SK-N-SH (cell line): ENCODE data around the gene PARD3B. TPM values are rescaled to one million over a fixed set of nuclear protein-coding genes. Genes with fewer than 3 reads are reported as not detected.

Experiments
- CTCF ChIA-PET: fragments of 300-600, 350-600 bp; formaldehyde crosslinking; extraction: SDS; loops from one replicate; lab custom pipeline; 2021; lab: Yijun Ruan, JAX
- POLR2A ChIA-PET: fragments of 350-600 bp; sonication (Branson Sonifier 250); formaldehyde crosslinking; extraction: SDS; loops from one replicate; lab custom pipeline; 2020; ENCODE audit warnings: antibody characterized with exemption, inconsistent platforms; lab: Yijun Ruan, JAX
- DNase-seq: peaks from one replicate; pipeline ENCODE4 v3.0.0; 2012
- H2AFZ ChIP-seq: fragments of 200-600 bp; sonication (generic); 2 replicates; pipeline ENCODE4 v1.8.1; 2016; ENCODE audit warnings: antibody characterized with exemption, mild to moderate bottlenecking, low read depth
- H3F3A ChIP-seq: fragments of 200-600 bp; sonication (generic); replicated peaks from 2 replicates; pipeline ENCODE3; 2016; ENCODE audit warnings: antibody characterized with exemption, mild to moderate bottlenecking; ENCODE audit not compliant: insufficient read depth
- H3K27ac ChIP-seq, 2 experiments: fragments of 200-500 bp in 1 of 2; fragments of 200-600 bp in 1 of 2; sonication (Bioruptor generic) in 1 of 2; sonication (generic), shearing (Covaris generic) in 1 of 2; 2 replicates each; pipeline versions ENCODE4 v1.5.1 to v1.6.1; 2014 to 2016; ENCODE audit warnings: low read depth in 2 of 2, inconsistent platforms in 1 of 2, low read length in 1 of 2, mild to moderate bottlenecking in 1 of 2, mixed read lengths in 1 of 2
- H3K27me3 ChIP-seq: fragments of 200-600 bp; sonication (generic), shearing (Covaris generic); 2 replicates; pipeline ENCODE4 v1.6.1; 2016; ENCODE audit warnings: mixed run types; ENCODE audit not compliant: insufficient read depth
- H3K36me3 ChIP-seq, 2 experiments: fragments of 200-500 bp in 1 of 2; fragments of 200-600 bp in 1 of 2; sonication (Bioruptor generic) in 1 of 2; sonication (generic) in 1 of 2; replicated peaks in 1 of 2; 2 replicates each; pipeline versions ENCODE3 to v1.5.1; 2014 to 2016; ENCODE audit warnings: low read length in 1 of 2, mild to moderate bottlenecking in 1 of 2; ENCODE audit not compliant: insufficient read depth in 2 of 2, control insufficient read depth in 1 of 2
- H3K4me1 ChIP-seq, 2 experiments: fragments of 200-500 bp in 1 of 2; fragments of 200-600 bp in 1 of 2; sonication (Bioruptor generic) in 1 of 2; sonication (generic), shearing (Covaris generic) in 1 of 2; 2 replicates each; pipeline versions ENCODE4 v1.5.1 to v1.6.1; 2014 to 2016; ENCODE audit warnings: low read depth in 1 of 2, low read length in 1 of 2, mixed run types in 1 of 2; ENCODE audit not compliant: insufficient read depth in 2 of 2, control insufficient read depth in 1 of 2
- H3K4me2 ChIP-seq: fragments of 200-600 bp; sonication (generic), shearing (Covaris generic); 2 replicates; pipeline ENCODE4 v1.6.1; 2017; ENCODE audit warnings: mixed run types
- H3K4me3 ChIP-seq, 2 experiments: fragments of 200-500 bp in 1 of 2; fragments of 200-600 bp in 1 of 2; sonication (Bioruptor generic) in 1 of 2; sonication (generic), shearing (Covaris generic) in 1 of 2; 2 replicates each; pipeline versions ENCODE4 v1.5.1 to v1.8.1; 2014 to 2016; ENCODE audit warnings: low read depth in 2 of 2, inconsistent platforms in 1 of 2, low read length in 1 of 2, mild to moderate bottlenecking in 1 of 2, mixed read lengths in 1 of 2, moderate library complexity in 1 of 2
- H3K79me2 ChIP-seq: fragments of 200-600 bp; sonication (generic); 2 replicates; pipeline ENCODE4 v1.8.1; 2017; ENCODE audit warnings: mild to moderate bottlenecking; ENCODE audit not compliant: insufficient read depth
- H3K9ac ChIP-seq: fragments of 200-600 bp; sonication (generic); 2 replicates; pipeline ENCODE4 v1.6.1; 2017; ENCODE audit warnings: mixed run types
- H3K9me2 ChIP-seq: fragments of 200-600 bp; sonication (generic); 2 replicates; pipeline ENCODE4 v1.6.1; 2017; ENCODE audit warnings: mixed run types
- H3K9me3 ChIP-seq: fragments of 200-600 bp; sonication (generic); 2 replicates; pipeline ENCODE4 v1.6.1; 2017; ENCODE audit warnings: mixed run types, mild to moderate bottlenecking, moderate library complexity
- H4K20me1 ChIP-seq: fragments of 200-600 bp; sonication (generic); 2 replicates; pipeline ENCODE4 v1.6.1; 2017; ENCODE audit warnings: mild to moderate bottlenecking, mixed run types; ENCODE audit not compliant: insufficient read depth
- CHD2 ChIP-seq: fragments of 150-350 bp; IDR thresholded peaks from 2 replicates; pipeline ENCODE4 v1.6.1; 2018; ENCODE audit warnings: low read length; ENCODE audit not compliant: partially characterized antibody
- EZH2phosphoT487 ChIP-seq: fragments of 200-600 bp; sonication (generic); IDR thresholded peaks from 2 replicates; pipeline ENCODE4 v1.6.1; 2017; ENCODE audit warnings: low read depth, mixed run types, mild to moderate bottlenecking, antibody characterized with exemption, moderate library complexity, borderline replicate concordance
- FOSL2 ChIP-seq: IDR thresholded peaks from 2 replicates; pipeline ENCODE4 v1.4.0; 2012; ENCODE audit warnings: low read depth, mild to moderate bottlenecking, moderate library complexity, borderline replicate concordance
- FOXJ3 ChIP-seq: sonication (generic); formaldehyde crosslinking; IDR thresholded peaks from 2 replicates; pipeline ENCODE4 v1.5.1; 2020; ENCODE audit warnings: mild to moderate bottlenecking, missing genetic modification reagents
- FOXM1 ChIP-seq: IDR thresholded peaks from 2 replicates; pipeline ENCODE4 v1.4.0; 2012; ENCODE audit warnings: low read depth, mild to moderate bottlenecking
- GATA2 ChIP-seq: sonication (generic); formaldehyde crosslinking; IDR thresholded peaks from 2 replicates; pipeline ENCODE4 v1.5.0; 2020; ENCODE audit warnings: mild to moderate bottlenecking, missing genetic modification reagents
- JUND ChIP-seq: IDR thresholded peaks from 2 replicates; pipeline ENCODE4 v1.4.0; 2012
- MXI1 ChIP-seq: IDR thresholded peaks from 2 replicates; pipeline ENCODE4 v1.6.1; 2012; ENCODE audit warnings: mild to moderate bottlenecking, low read depth, low read length, improper control_type of control experiment
- POLR2AphosphoS5 ChIP-seq: IDR thresholded peaks from 2 replicates; pipeline ENCODE4 v1.6.1; 2012; ENCODE audit warnings: low read depth, low read length
- RCOR1 ChIP-seq: fragments of 150-350 bp; IDR thresholded peaks from 2 replicates; pipeline ENCODE4 v1.6.1; 2017; ENCODE audit warnings: antibody characterized with exemption, low read length
- RXRA ChIP-seq: IDR thresholded peaks from 2 replicates; pipeline ENCODE4 v1.4.0; 2012; ENCODE audit warnings: low read depth, mild to moderate bottlenecking, borderline replicate concordance
- TAF1 ChIP-seq: IDR thresholded peaks from 2 replicates; pipeline ENCODE4 v1.6.1; 2012; ENCODE audit warnings: low read depth, mild to moderate bottlenecking, low read length, moderate library complexity, borderline replicate concordance
- TEAD4 ChIP-seq: IDR thresholded peaks from 2 replicates; pipeline ENCODE4 v1.4.0; 2012; ENCODE audit warnings: mild to moderate bottlenecking, borderline replicate concordance; ENCODE audit not compliant: insufficient read depth
- YY1 ChIP-seq: IDR thresholded peaks from 2 replicates; pipeline ENCODE4 v1.4.0; 2012; ENCODE audit warnings: low read depth, mild to moderate bottlenecking
- WGBS: methylation state at CpG from one replicate; pipeline ENCODE4 v1.1.6; 2017; ENCODE audit warnings: low lambda C conversion rate; 5-methylcytosine and 5-hydroxymethylcytosine counted together
- polyA plus RNA-seq, 3 experiments: library from polyadenylated mRNA; depleted of rRNA; stranded (reverse); fragments of >200 nt; gene quantifications; 2 replicates each; pipeline ENCODE4 v1.2.3, GENCODE V29; 2012
- TF ChIP-seq, protein P1 (sequence below): fragments of 150-350 bp; IDR thresholded peaks from 2 replicates; pipeline ENCODE4 v1.6.1; 2017; ENCODE audit warnings: antibody characterized with exemption, low read length, low read depth, borderline replicate concordance
- TF ChIP-seq, protein P2 (sequence below): IDR thresholded peaks from 2 replicates; pipeline ENCODE4 v1.4.0; 2012; ENCODE audit warnings: low read depth
- TF ChIP-seq, protein P3 (sequence below): IDR thresholded peaks from 2 replicates; pipeline ENCODE4 v1.6.1; 2012; ENCODE audit warnings: mild to moderate bottlenecking, low read depth, low read length, moderate library complexity
- TF ChIP-seq, protein P4 (sequence below): IDR thresholded peaks from 2 replicates; pipeline ENCODE4; 2012
- TF ChIP-seq, protein P5 (sequence below): IDR thresholded peaks from 2 replicates; pipeline ENCODE4 v1.4.0; 2012; ENCODE audit warnings: low read depth, borderline replicate concordance

The PARD3B gene
- polyA plus RNA-seq, 1 of the 3 experiments (the other 2 are of a cell fraction) = 0.87 TPM

DNA sequence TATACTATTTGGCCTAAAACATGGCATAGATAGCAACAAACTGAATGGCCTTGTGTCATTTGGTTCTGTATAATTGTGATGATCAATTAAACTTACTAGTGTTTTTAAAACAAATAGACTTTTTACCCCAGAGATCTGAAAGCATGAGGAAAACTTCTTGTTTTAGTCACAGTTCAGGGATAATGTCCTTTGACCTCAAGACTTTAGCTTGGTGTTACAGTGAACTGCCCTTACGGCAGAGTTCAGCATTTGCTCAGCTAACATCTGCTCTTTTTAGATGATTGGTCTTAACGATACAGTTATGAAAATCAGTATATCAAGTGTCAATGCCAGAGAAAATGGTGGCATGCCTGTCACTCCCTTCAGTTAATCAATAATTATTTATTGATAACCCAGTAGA lies 429.2 kb downstream of the PARD3B start:
- no peak for DNase-seq
- H3F3A ChIP-seq = no peaks in the 10 kb centered on the region
- TF ChIP-seq MXI1 (no peak), CHD2 (no peak), GATA2 (no peak), POLR2AphosphoS5 (no peak), FOXJ3 (CRISPR knock-in tag) (no peak), TEAD4 (no peak), YY1 (no peak), JUND (no peak), TAF1 (no peak), EZH2phosphoT487 (no peak), FOSL2 (no peak), RCOR1 (no peak), FOXM1 (no peak), RXRA (no peak)
- TF ChIP-seq, protein P1, sequence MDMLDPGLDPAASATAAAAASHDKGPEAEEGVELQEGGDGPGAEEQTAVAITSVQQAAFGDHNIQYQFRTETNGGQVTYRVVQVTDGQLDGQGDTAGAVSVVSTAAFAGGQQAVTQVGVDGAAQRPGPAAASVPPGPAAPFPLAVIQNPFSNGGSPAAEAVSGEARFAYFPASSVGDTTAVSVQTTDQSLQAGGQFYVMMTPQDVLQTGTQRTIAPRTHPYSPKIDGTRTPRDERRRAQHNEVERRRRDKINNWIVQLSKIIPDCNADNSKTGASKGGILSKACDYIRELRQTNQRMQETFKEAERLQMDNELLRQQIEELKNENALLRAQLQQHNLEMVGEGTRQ = no peak
- TF ChIP-seq, protein P2, sequence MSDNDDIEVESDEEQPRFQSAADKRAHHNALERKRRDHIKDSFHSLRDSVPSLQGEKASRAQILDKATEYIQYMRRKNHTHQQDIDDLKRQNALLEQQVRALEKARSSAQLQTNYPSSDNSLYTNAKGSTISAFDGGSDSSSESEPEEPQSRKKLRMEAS = no peak
- TF ChIP-seq, protein P3, sequence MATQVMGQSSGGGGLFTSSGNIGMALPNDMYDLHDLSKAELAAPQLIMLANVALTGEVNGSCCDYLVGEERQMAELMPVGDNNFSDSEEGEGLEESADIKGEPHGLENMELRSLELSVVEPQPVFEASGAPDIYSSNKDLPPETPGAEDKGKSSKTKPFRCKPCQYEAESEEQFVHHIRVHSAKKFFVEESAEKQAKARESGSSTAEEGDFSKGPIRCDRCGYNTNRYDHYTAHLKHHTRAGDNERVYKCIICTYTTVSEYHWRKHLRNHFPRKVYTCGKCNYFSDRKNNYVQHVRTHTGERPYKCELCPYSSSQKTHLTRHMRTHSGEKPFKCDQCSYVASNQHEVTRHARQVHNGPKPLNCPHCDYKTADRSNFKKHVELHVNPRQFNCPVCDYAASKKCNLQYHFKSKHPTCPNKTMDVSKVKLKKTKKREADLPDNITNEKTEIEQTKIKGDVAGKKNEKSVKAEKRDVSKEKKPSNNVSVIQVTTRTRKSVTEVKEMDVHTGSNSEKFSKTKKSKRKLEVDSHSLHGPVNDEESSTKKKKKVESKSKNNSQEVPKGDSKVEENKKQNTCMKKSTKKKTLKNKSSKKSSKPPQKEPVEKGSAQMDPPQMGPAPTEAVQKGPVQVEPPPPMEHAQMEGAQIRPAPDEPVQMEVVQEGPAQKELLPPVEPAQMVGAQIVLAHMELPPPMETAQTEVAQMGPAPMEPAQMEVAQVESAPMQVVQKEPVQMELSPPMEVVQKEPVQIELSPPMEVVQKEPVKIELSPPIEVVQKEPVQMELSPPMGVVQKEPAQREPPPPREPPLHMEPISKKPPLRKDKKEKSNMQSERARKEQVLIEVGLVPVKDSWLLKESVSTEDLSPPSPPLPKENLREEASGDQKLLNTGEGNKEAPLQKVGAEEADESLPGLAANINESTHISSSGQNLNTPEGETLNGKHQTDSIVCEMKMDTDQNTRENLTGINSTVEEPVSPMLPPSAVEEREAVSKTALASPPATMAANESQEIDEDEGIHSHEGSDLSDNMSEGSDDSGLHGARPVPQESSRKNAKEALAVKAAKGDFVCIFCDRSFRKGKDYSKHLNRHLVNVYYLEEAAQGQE = no peak
- TF ChIP-seq, protein P4, sequence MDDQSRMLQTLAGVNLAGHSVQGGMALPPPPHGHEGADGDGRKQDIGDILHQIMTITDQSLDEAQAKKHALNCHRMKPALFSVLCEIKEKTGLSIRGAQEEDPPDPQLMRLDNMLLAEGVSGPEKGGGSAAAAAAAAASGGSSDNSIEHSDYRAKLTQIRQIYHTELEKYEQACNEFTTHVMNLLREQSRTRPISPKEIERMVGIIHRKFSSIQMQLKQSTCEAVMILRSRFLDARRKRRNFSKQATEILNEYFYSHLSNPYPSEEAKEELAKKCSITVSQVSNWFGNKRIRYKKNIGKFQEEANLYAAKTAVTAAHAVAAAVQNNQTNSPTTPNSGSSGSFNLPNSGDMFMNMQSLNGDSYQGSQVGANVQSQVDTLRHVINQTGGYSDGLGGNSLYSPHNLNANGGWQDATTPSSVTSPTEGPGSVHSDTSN = no peak
- TF ChIP-seq, protein P5, sequence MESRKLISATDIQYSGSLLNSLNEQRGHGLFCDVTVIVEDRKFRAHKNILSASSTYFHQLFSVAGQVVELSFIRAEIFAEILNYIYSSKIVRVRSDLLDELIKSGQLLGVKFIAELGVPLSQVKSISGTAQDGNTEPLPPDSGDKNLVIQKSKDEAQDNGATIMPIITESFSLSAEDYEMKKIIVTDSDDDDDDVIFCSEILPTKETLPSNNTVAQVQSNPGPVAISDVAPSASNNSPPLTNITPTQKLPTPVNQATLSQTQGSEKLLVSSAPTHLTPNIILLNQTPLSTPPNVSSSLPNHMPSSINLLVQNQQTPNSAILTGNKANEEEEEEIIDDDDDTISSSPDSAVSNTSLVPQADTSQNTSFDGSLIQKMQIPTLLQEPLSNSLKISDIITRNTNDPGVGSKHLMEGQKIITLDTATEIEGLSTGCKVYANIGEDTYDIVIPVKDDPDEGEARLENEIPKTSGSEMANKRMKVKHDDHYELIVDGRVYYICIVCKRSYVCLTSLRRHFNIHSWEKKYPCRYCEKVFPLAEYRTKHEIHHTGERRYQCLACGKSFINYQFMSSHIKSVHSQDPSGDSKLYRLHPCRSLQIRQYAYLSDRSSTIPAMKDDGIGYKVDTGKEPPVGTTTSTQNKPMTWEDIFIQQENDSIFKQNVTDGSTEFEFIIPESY = no peak
- TF ChIP-seq, all 33 proteins: peak for 0
- H2AFZ ChIP-seq = no peak overlapping the region
- no peak overlapping the region for H3K4me3 ChIP-seq
- no peaks in the 10 kb centered on the region for H3K27me3 ChIP-seq
- H3K27ac ChIP-seq = peak overlapping the region in 1 of 2 experiments; percentile 68; a peak in 2 of 4 replicates
- no peaks in the 10 kb centered on the region for H3K79me2 ChIP-seq
- ChIA-PET CTCF (no interaction called here), POLR2A (no interaction called here)
- no peaks in the 10 kb centered on the region for H4K20me1 ChIP-seq
- no peaks in the 10 kb centered on the region for H3K9me3 ChIP-seq
- H3K4me2 ChIP-seq = no peak overlapping the region
- no peaks in the 10 kb centered on the region for H3K9me2 ChIP-seq
- H3K4me1 ChIP-seq = peaks cover 0 to 15% of the 10 kb centered on the region in 2 experiments; a peak in 2 of 4 replicates
- WGBS = 91% methylated on average over 2 of the region's 2 CpGs
- H3K9ac ChIP-seq = no peak overlapping the region
- no peaks in the 10 kb centered on the region for H3K36me3 ChIP-seq
